HFF-Myc (cell line): ENCODE results near the gene CACTIN.

ENCODE experiments used
- DNase-seq: peaks from one replicate; pipeline ENCODE4 v3.0.0-alpha.2; 2011; ENCODE audit warnings: low read depth; ENCODE audit errors: extremely low read depth
- H3K4me3 ChIP-seq: replicated peaks from 2 replicates; pipeline ENCODE4 v1.5.1; 2011; ENCODE audit warnings: low read depth, mild to moderate bottlenecking, control low read depth, low read length
- CTCF ChIP-seq: IDR thresholded peaks from 2 replicates; pipeline ENCODE4 v1.5.1; 2012; ENCODE audit warnings: mild to moderate bottlenecking, low read depth, low read length, control low read depth; ENCODE audit errors: missing control alignments

Gene CACTIN

GRCh38 chr19:3607303-3608078, 19.1 kb downstream of the CACTIN start:
- TF ChIP-seq CTCF = no peak
- peak overlapping the region; percentile 37 for H3K4me3 ChIP-seq
- DNase-seq = no peak

GRCh38 chr19:3606690-3607289, 19.8 kb downstream of the CACTIN start, which contains the start of gene TBXA2R:
TBXA2R (minus strand) TSS chr19:3606875; CDS start chr19:3600634, 6,241 bp downstream.
- DNase-seq = no peak
- TF ChIP-seq CTCF = no peak
- peak within 1 kb of the TSS; percentile 37 for H3K4me3 ChIP-seq

GRCh38 chr19:3606174-3606689, 20.4 kb downstream of the CACTIN start:
- no peak for TF ChIP-seq CTCF
- no peak for DNase-seq
- peak overlapping the region; percentile 37 for H3K4me3 ChIP-seq

- no peak for TF ChIP-seq CTCF
- peak overlapping the region; percentile 37 for H3K4me3 ChIP-seq
- no peak for DNase-seq
Measured at GRCh38 chr19:3605770-3606169, 20.8 kb downstream of the CACTIN start.

GRCh38 chr19:3605361-3605760, 21.2 kb downstream of the CACTIN start:
- TF ChIP-seq CTCF = no peak
- DNase-seq = no peak
- no peak overlapping the region for H3K4me3 ChIP-seq

- DNase-seq = no peak
- TF ChIP-seq CTCF = no peak
- H3K4me3 ChIP-seq = no peak overlapping the region
Measured at GRCh38 chr19:3604987-3605343, 21.6 kb downstream of the CACTIN start.
